GM21529 (cell line): ENCODE results near the gene GLRB.
"Not testable (repeated sequence)": the region's sequence is repeated elsewhere in the genome, so short reads cannot be mapped to it uniquely, and the experiment has no call there.

Experiments used
- ATAC-seq: cut with Tn5 transposase; IDR thresholded peaks from one replicate; pipeline ENCODE4 v1.9.1; 2021; ENCODE audit not compliant: unreplicated experiment

Gene GLRB

DNA sequence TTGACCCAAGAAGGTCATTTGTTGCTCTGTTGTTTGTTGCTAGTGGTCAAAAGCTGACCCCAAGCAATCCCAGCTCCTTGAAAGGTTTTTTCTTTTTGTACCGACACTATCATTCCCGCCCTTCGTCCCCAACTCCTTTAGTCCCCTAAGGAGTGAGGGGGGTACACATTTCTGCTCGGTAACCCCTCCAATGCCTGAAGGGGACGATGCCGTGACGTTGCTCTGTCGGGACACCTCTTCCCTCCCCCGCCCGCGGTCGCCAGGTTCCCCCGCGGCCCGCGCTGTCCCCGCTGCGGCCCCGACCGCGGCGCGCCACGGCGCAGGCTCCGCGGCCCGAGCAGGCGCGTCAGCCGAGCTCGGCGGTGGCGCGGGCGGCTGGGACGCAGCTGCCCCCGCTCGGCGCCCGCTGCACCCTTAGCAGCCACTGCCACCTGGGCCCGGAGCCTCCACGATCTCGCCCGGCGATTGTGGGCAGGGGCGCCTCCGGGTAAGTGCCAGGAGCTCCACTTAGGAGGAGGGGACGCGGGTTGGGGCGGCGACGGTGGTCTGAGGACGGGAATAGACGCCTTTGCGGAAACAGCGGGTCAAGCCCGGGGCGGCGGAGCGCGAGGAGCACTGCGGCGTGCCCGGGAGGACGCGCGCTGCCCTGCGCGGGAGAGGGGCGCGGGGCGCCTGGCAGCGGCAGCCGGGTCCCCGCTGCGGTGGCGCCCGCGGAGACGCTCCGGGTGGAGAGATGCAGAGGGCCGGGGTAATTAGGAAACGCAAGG, at the start of gene GLRB:
Gene GLRB, plus strand, starts transcription at position 340 of the 767 bp plus-strand sequence. CDS start 1,875 bp downstream, outside the sequence.
- ATAC-seq: no peak

DNA sequence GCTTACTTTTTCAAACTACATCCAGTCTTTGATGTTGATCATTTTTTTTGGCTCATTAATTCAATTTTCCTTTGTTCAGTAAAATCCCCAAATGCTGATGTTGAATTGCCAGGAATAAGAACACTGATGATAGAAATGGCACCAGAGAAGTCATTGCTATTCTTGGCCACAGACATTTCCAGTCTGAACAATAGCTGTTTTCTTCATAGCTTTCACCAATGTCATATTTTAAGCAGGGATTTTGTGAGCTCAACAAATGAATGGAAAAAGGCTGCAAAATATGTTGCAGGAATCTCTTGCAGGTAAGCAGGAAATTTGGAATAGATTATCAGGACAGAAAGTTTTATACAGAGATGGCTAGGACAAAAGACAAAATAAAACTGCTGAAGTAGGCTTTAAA, 40.5 kb upstream of the GLRB start:
- no peak for ATAC-seq

DNA sequence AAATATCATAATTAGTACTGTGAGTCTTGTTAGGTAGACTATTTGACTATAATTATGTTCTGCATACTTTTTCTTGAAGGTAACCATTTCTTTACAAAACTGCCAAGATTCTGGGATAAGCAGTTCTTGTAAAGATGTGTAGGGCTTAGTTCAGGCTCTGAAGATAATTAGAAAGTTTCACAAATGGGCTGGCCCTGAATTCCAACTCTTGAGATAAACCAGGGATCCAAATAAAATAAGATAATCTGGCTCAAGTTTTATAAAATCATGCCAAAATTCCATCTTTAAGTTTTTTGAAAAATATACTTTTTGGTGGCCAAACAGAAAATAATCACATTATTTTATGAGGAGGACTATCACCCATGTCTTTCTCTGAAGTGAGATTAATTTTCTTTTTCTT, 35.5 kb upstream of the GLRB start:
- ATAC-seq: no peak

DNA sequence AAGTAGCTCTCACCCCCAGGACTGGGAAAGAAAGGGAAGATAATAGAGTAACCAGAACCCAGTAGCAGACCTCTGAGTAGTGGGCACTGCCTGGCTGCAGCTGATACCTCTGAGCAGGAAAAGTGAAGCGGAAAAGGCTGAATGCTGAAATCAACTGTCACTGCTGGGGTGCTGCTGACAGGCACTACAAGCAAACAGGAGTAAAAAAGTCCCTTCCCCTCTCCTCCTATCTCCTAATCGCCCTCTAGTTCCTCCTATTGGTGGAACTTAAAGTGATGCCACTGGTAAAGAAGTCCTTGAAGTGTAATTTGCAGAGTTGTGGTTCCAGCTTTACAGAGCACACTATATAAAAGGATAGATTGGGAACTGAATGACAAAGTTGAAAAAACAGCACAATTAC, 32.8 kb upstream of the GLRB start:
- no peak for ATAC-seq

DNA sequence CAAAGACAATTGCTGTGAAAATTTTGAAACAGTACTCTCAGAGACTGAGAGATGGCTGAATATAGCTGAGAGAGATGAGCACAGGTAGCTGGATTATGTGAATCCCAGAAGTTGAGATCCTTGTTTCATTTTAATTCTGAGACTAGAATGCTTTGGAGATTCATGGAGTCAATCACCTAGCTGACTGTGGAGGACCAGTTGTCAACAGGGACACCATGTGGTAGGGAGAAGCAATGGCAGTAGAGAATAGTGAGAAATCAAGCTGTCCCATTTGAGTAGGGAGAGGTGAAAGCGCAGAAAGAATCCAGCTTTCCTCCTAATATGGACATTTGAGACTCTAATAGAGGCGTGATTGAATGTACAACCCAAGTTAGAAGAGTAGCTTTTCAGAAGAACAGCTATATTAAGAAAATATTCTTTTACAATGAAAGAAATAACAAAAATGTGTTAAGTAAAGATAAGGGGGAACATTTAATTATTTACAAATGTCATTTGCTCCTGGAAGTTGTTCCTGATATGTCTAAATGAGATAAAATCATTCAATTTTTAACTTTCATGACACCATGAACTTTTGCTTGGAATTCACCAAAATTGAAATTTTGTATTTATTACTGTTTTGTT, 30.3 kb upstream of the GLRB start:
- peak; percentile 84 for ATAC-seq

DNA sequence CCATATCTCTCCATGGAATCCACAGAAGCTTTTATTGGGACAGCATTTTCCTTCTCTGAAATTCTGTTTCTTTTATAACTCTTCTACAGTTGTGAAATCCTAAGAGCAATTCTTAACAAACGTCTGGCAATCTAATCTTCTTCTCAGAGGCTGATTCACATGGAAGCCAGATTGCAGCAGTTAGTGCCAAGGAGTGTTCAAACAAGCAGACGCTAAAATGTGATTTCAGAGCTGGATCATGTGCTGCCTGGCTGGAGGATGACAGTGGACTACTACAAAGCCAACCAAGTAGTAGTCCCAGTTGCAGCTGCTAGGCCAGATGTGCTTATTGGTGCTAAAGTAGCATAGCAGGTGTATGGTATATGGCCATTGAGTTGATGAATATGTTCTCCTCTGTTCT, 27.7 kb upstream of the GLRB start:
- ATAC-seq: no peak

DNA sequence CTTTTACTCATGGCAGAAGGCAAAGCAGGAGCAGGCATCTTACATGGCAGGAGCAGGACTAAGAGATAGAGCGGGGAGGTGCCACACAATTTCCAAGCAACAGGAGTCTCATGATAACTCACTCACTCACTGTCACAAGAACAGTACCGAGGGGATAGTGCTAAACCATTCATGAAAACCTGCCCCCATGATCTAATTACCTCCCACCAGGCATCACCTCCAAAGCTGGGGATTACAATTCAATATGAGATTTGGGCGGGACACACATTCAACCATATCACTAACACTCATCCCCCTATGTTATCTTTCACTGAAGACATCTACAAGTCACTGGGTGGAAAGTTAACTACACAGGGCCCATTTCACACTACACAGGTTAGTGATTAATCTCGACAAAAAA, 25.4 kb upstream of the GLRB start:
- ATAC-seq: no peak

DNA sequence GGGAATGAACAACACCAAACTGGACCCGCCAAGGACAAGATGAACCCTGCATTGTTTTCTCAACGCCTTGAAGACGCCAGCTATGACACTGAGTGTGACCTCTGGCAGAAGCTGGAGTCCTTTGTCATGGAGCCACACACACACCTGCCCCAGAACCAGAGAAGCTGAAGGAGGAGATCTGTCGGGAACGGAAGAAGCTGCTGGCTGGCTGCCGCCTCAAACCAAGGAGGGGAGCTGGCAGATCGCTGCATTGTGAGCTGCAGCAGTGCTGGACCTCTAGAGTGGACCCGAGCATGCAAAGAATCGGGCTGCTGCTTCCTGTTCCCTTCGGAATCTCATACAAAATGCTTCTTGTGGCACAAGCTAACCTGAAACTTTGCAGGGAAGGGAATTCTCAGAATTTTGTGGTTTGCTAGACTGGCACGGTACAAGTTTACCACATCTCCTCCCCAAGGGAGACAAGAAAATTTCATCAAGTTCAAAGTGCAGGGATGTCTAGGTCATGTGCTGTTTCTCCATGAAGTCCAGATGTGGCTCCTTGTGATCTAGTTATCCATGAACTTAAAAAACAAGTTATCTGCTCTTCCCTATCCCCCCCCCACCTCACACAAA, 23.4 kb upstream of the GLRB start:
- no peak for ATAC-seq

DNA sequence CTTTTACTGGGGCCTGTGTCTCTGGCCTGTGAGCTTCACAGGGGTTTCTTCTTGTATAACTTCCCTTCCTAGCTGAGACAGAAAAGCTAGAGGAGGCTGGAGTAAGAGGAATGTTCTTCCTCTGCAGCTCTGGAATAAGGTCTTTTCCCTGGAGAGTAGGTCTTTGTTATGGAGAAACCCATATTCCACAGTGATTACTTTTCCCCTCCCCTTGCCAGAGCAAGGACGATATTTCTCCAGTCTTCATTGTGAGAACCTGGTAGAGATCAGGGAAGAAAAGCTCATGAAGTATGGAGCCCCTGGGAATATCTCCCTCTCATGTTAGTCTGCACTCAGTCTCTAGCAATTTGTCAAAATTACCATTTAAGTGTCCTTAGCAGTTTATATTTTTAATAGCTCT, 18.7 kb upstream of the GLRB start:
- no peak for ATAC-seq

DNA sequence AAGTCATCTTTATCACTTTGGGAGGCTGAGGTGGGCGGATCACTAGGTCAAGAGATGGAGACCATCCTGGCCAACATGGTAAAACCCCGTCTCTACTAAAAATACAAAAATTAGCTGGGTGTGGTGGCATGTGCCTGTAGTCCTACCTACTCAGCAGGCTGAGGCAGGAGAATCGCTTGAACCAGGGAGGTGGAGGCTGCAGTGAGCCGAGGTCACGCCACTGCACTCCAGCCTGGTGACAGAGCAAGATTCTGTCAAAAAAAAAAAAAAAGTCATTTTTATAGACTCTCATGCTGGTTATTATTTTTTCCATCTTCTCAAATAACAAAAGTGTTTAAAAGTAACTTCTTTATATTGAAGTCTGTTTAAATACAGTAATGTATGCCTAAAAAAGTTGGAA, 17.1 kb upstream of the GLRB start:
- not testable (repeated sequence) for ATAC-seq

DNA sequence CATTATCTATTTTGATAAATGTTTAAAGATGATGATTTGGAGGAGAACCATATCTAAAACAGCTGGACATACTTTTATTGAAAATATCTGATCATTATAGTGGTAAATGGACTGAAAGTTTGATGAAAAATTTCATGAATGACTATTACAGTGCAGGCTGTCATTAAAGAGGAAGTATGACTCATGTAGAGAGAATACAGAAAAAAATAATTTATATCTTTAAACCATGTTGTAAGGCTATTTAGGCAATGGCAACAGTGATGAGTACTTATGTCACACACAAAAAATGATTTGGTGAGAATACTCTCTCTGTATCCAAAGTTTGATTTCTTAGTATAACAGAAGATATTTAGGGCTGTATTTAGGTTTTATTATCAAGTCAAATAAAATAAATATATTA, 3.9 kb upstream of the GLRB start:
- no peak for ATAC-seq

DNA sequence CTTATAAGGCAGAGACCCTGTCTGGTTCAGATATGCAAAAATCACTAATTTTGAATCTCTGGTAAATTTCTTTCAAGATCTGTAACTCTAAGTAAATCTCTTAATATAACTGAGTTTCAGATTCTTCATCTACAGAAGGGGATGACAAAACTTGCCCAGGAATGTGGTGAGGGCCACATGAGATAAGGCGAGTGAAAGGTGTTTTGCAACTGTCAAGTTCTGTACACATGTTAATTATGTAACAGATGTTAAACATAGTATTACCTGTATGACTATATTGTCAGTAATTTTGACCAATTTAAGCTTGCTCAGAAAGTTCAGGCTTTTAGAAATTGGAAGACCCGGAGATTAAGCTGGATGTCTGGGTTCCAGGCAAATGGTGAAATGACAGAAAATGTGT, 549 bp upstream of the GLRB start:
- no peak for ATAC-seq

DNA sequence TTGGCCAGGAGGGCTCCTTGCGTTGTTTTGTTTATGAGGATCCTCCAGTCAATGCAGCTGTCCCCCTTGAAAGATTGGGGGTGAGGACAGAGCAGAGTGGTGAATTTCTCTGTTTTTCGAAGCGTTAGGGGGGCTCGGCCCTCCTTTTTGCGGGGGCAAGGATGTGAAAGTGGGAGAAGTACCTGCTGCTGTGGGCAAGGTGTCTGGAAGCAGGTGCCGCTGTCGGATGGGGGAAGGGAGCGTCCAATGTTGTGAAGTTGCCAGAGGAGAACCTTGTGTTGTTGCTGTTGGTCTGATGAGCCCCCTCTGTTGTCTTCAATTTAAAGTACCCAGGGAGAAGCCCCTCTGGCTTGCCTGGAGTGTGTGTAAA, 613 bp downstream of the GLRB start:
- ATAC-seq: no peak

DNA sequence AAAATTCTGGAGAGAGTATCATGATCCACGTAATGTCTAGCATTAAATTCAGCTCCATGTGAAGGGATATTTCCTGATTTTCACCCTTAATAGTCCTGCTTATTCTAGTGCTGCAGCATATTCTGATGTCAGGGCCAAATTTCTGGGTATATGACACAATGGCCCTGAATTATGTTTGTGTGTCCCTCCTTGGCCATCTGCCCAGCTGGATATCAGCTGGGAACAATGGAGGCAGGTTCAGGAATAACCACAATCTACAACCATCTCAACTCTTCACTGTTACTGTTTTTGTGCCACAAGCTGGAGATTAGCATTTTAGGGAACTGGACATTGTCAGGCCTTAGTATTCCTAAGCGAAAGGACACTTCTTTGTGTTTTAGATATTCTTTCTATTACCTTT, 3.5 kb downstream of the GLRB start:
- ATAC-seq: no peak

DNA sequence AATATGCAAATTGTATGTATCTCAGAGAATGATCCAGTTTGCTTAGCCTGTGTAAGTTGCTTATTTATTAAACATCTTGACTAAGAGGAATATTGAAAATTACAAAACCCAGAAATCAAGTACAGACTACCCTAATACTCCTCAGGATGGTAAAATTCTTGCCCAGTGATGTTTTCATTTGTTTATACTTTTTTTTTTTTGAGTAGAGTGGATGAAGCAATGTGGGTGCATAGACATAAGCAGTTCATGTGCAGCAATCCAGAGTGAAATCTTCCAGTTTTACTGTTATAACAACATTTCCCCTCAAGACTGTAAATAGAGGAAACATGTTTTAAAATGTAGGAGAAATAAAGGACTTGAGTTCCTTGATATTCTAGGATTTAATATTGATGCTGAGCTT, 4.7 kb downstream of the GLRB start:
- no peak for ATAC-seq

DNA sequence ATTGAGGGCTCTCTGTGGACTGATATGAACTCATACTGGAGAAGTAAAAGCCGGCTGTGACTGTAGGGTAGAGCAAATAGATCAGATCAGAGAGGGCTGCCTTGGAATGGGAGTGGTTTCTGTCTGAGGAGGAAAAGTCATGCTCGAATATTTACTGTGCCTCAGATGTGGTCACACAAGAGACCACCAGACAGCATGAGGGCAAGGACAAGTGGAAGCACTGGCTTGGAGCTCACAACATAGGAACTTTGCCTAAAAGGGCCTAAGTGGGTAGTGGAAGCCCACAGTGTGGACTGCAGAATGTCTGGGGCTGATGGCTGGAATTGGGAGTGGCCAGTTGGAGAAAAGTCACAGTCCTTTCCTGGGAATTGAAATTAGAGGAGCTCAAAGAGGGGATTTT, 19.8 kb downstream of the GLRB start:
- ATAC-seq: no peak

DNA sequence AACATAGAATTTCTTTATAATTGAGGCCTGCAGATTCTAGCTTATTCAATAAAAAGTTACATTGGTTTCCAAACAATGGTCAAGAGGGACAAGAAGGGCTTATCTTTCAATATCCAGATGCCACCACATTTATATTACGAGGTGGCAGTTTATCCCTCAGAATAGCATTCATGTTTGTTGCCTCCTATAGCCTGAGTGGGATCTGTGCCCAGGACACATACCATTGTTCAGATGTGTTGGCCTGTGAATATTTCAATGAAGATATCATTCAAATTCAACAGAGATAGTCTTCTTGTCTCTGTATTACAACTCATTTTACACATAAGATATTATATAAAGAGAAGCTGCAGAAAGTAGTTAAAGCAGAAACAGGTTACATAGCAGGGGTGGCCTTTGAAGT, 20.5 kb downstream of the GLRB start:
- no peak for ATAC-seq

DNA sequence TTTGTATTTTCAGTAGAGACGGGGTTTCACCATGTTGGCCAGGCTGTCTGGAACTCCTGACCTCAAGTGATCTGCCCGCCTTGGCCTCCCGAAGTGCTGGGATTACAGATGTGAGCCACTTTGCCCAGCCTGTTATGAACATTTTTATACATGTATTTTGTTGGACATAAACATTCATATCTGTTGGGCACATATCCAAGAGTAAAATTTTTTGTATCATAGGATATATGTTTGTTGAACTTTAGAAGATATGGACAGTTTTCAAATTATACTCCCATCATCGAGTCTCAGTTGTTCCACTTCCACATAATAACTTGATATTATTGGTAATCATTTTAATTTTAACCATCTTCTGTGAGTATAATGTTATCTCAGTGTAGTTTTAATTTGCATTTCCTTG, 23.6 kb downstream of the GLRB start:
- no peak for ATAC-seq

DNA sequence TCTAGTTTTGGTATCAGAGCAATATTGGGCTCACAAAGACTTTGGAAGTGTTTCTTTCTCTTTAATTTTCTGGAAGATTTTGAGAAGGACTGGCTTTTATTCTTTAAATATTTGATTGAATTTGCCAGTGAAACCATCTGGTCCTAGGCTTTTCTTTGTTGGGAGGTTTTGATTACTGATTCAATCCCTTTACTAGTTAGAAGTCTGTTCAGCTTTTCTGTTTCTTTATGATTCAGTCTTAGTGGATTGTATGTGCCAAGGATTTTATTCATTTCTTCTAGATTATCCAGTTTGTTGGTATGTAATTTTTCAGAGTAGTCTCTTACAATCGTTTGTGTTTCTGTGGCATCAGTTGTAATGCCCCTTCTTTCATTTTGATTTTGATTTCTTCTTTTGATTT, 28.6 kb downstream of the GLRB start:
- no peak for ATAC-seq

DNA sequence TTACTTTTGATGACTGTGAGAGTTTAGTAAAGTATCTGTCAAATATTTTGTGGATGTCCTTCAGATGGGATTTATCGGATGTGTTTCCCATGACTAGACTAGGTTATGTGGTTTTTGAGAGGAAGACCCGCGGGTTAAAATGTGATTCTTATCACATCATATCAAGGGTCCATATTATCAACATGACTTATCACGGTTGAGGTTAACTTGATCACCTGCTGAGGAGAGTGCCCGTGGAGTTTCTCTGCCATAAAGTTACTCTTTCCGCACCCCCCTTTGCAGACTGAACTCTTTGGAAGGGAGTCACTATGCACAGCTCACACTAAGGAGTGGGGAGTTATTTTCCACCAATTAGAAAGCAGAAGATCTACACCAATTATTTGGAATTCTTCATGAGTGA, 38.7 kb downstream of the GLRB start:
- no peak for ATAC-seq

DNA sequence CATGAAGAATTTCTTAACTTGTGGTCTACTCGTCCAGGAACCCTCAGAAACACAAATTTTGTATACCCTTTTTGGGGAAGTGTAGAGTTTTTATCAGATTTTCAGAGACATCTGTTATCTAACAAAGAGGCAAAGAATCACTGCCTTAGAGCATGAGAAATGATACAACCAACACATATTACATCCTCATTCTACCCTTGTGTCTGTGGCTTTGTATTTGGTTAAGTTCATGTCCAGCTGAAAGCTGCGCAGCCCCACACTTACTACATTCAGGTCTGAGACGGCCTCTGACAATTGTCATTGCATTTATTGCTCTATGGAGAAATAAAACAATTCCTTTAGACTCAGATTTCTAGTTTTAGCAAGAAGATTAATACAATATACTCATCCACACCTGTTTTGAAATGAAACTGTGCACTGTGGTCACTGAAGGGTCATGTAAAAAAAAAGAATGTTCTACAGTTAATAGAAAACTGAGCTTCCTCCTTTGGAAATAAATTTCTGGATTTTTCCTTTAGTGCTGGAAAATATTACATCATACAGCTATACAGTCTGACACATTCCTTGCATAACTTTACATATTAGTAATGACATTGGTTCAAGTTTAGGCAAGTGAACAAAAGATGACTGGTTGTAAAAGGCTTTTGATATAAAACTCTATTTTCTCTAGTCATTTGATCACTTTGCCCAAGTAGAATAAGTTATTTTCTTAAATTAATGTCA, 39.8 kb downstream of the GLRB start:
- no peak for ATAC-seq

DNA sequence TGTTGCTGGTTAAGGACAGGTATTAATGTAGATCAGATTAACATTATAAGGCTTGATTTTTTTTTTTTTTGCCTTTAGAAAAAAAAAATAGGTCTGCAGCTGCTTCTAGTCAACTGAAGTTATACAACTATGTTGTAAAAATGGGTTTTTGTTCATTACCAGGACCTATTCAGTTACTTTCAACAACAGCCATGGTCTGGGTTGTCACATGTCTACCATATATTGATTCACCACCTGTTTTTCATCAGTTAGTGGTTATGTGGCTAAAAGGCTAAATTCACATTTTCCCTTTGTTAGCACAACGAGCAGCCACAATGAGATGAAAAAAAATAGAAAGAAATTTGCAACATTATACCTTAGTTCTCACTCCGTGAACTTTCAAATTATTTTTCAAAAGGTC, 45.5 kb downstream of the GLRB start:
- ATAC-seq: no peak
